Measurements from ENCODE around the gene TOP3B. TPM values are rescaled to one million over a fixed set of nuclear protein-coding genes. Genes with fewer than 3 reads are reported as not detected.

TOP3B gene
- total and polyA plus RNA-seq, 4 donors = 11.9 to 34.2 (median 23.0) TPM

- Histone ChIP-seq H3K4me1 (ENCODE audit: control insufficient read depth in 5 of 5, insufficient read depth in 5 of 5, low read length in 5 of 5) (no peaks in the 10 kb centered on the region), H3K4me3 (no peak overlapping the region), H3K9me3 (ENCODE audit: control insufficient read depth in 4 of 4, insufficient read depth in 3 of 4, low read length in 3 of 4) (no peaks in the 10 kb centered on the region), H3K9ac (ENCODE audit: insufficient read depth in 1 of 2, low read length in 2 of 2) (no peak overlapping the region), H3K27me3 (ENCODE audit: control insufficient read depth in 3 of 3, insufficient read depth in 3 of 3, low read length in 2 of 3) (no peaks in the 10 kb centered on the region), H3K27ac (ENCODE audit: low read depth in 1 of 2, low read length in 1 of 2) (no peak overlapping the region), H3K36me3 (ENCODE audit: control insufficient read depth in 4 of 4, insufficient read depth in 4 of 4, low read length in 4 of 4) (no peaks in the 10 kb centered on the region)
- 72 to 81% methylated on average over 6 of the region's 6 CpGs for WGBS, 2 donors
- TF ChIP-seq CTCF (IDR thresholded peaks at IDR 0.05; ENCODE audit: control extremely low read depth, extremely low read depth) = no peak
- DNase-seq (no peak), ATAC-seq (ENCODE audit: insufficient read depth, low FRiP score) (no peak)
Measured at GRCh38 chr22:22022947-22023534, 40.5 kb upstream of the TOP3B start.

- no peak overlapping the region for H3K4me3 ChIP-seq
- H3K27ac ChIP-seq (ENCODE audit: low read depth in 1 of 2, low read length in 1 of 2) = no peak overlapping the region
- H3K27me3 ChIP-seq (ENCODE audit: control insufficient read depth in 3 of 3, insufficient read depth in 3 of 3, low read length in 2 of 3) = no peaks in the 10 kb centered on the region
- TF ChIP-seq CTCF (IDR thresholded peaks at IDR 0.05; ENCODE audit: control extremely low read depth, extremely low read depth) = no peak
- DNase-seq = peak in 1 of 3 donors; percentile 11
- no peaks in the 10 kb centered on the region for H3K4me1 ChIP-seq (ENCODE audit: control insufficient read depth in 5 of 5, insufficient read depth in 5 of 5, low read length in 5 of 5)
- WGBS, 2 donors = 37 to 46% methylated on average over 5 of the region's 5 CpGs
- no peak overlapping the region for H3K9ac ChIP-seq (ENCODE audit: insufficient read depth in 1 of 2, low read length in 2 of 2)
- no peaks in the 10 kb centered on the region for H3K36me3 ChIP-seq (ENCODE audit: control insufficient read depth in 4 of 4, insufficient read depth in 4 of 4, low read length in 4 of 4)
- no peaks in the 10 kb centered on the region for H3K9me3 ChIP-seq (ENCODE audit: control insufficient read depth in 4 of 4, insufficient read depth in 3 of 4, low read length in 3 of 4)
- no peak for ATAC-seq (ENCODE audit: insufficient read depth, low FRiP score)
Measured at GRCh38 chr22:22022255-22022840, 39.8 kb upstream of the TOP3B start.

- no peak overlapping the region for H3K4me3 ChIP-seq
- H3K4me1 ChIP-seq (ENCODE audit: control insufficient read depth in 5 of 5, insufficient read depth in 5 of 5, low read length in 5 of 5) = no peaks in the 10 kb centered on the region
- DNase-seq = no peak
- no peak for ATAC-seq (ENCODE audit: insufficient read depth, low FRiP score)
- no peak for TF ChIP-seq CTCF (IDR thresholded peaks at IDR 0.05; ENCODE audit: control extremely low read depth, extremely low read depth)
- 61 to 84% methylated on average over 1 of the region's 1 CpG for WGBS, 2 donors
- no peak overlapping the region for H3K9ac ChIP-seq (ENCODE audit: insufficient read depth in 1 of 2, low read length in 2 of 2)
- H3K36me3 ChIP-seq (ENCODE audit: control insufficient read depth in 4 of 4, insufficient read depth in 4 of 4, low read length in 4 of 4) = no peaks in the 10 kb centered on the region
- no peaks in the 10 kb centered on the region for H3K27me3 ChIP-seq (ENCODE audit: control insufficient read depth in 3 of 3, insufficient read depth in 3 of 3, low read length in 2 of 3)
- no peaks in the 10 kb centered on the region for H3K9me3 ChIP-seq (ENCODE audit: control insufficient read depth in 4 of 4, insufficient read depth in 3 of 4, low read length in 3 of 4)
- H3K27ac ChIP-seq (ENCODE audit: low read depth in 1 of 2, low read length in 1 of 2) = no peak overlapping the region
Measured at GRCh38 chr22:22021162-22021750, 38.7 kb upstream of the TOP3B start.

All from lung (tissue), 12 donors.